GM19238 (cell line): ENCODE measurements around the gene HOXD13.

Experiments
- DNase-seq: peaks from one replicate; pipeline ENCODE4 v3.0.0; 2011; ENCODE audit warnings: low spot score; ENCODE audit not compliant: insufficient read length

Gene HOXD13

GRCh38 chr2:176105078-176105729 lies 12.7 kb downstream of the HOXD13 start:
- DNase-seq = no peak

- no peak for DNase-seq
Observed at GRCh38 chr2:176105730-176106580, 13.4 kb downstream of the HOXD13 start.

GRCh38 chr2:176106581-176107539 lies 14.3 kb downstream of the HOXD13 start, which contains the start of gene HOXD11:
Gene HOXD11, plus strand, starts transcription at chr2:176107280. Its CDS starts 76 bp downstream, at chr2:176107356.
- no peak for DNase-seq

- no peak for DNase-seq
Observed at GRCh38 chr2:176107731-176108181, 15.2 kb downstream of the HOXD13 start.

- DNase-seq = no peak
Observed at GRCh38 chr2:176109192-176109901, 16.8 kb downstream of the HOXD13 start.

- no peak for DNase-seq
Observed at GRCh38 chr2:176109946-176110345, 17.4 kb downstream of the HOXD13 start.

- DNase-seq = no peak
Observed at GRCh38 chr2:176110415-176111308, 18.1 kb downstream of the HOXD13 start.

- no peak for DNase-seq
Observed at GRCh38 chr2:176111309-176111663, 18.8 kb downstream of the HOXD13 start.

GRCh38 chr2:176111846-176112374 lies 19.4 kb downstream of the HOXD13 start:
- no peak for DNase-seq

- DNase-seq = no peak
Observed at GRCh38 chr2:176112375-176113302, 20.1 kb downstream of the HOXD13 start.

GRCh38 chr2:176114120-176114929 lies 21.8 kb downstream of the HOXD13 start:
- no peak for DNase-seq

- no peak for DNase-seq
Observed at GRCh38 chr2:176114930-176115625, 22.6 kb downstream of the HOXD13 start.

- no peak for DNase-seq
Observed at GRCh38 chr2:176115883-176116813, 23.6 kb downstream of the HOXD13 start, which contains the start of gene HOXD10. Gene HOXD10, plus strand, starts transcription at chr2:176116778. Its CDS starts 56 bp downstream, at chr2:176116834.

GRCh38 chr2:176117162-176117822 lies 24.8 kb downstream of the HOXD13 start:
- no peak for DNase-seq

- no peak for DNase-seq
Observed at GRCh38 chr2:176117823-176118371, 25.4 kb downstream of the HOXD13 start.
